H1 (cell line): Measurements from ENCODE around the gene NUMB. TPM values are rescaled to one million over a fixed set of nuclear protein-coding genes. Genes with fewer than 3 reads are reported as not detected.

Experiments
- CTCF ChIA-PET: fragments of 300-600 bp; sonication (Branson Sonifier 250); formaldehyde crosslinking; loops from one replicate; lab custom pipeline; 2021; ENCODE audit not compliant: partially characterized antibody; lab: Charles Lee
- POLR2A ChIA-PET: fragments of 300-600 bp; sonication (Branson Sonifier 250); formaldehyde crosslinking; loops from one replicate; lab custom pipeline; 2021; ENCODE audit warnings: inconsistent platforms; ENCODE audit not compliant: partially characterized antibody; lab: Charles Lee
- DNase-seq, 2 experiments: peaks; one replicate each; pipeline versions ENCODE4 v3.0.0 to v3.0.0-alpha.2; 2010 to 2022; ENCODE audit warnings: low spot score in 2 of 2, low read depth in 1 of 2, mixed read lengths in 1 of 2
- FAIRE-seq: peaks from 2 replicates; lab custom pipeline; 2011; peaks lifted over from hg19 to GRCh38; lab: Jason Lieb, UNC
- H2AFZ ChIP-seq: 2 replicates; pipeline ENCODE4 v1.8.1; 2012; ENCODE audit warnings: low read length, inconsistent platforms
- H2AK5ac ChIP-seq: 2 replicates; pipeline ENCODE4 v1.6.1; 2013; ENCODE audit warnings: low read depth, low read length
- H2BK120ac ChIP-seq: replicated peaks from 2 replicates; pipeline ENCODE3; 2013; ENCODE audit warnings: low read depth, low read length, inconsistent platforms
- H2BK12ac ChIP-seq: 2 replicates; pipeline ENCODE4 v1.6.1; 2013; ENCODE audit warnings: low read depth, low read length
- H2BK15ac ChIP-seq: 2 replicates; pipeline ENCODE4 v1.6.1; 2013; ENCODE audit warnings: low read length
- H2BK20ac ChIP-seq: 2 replicates; pipeline ENCODE4 v1.6.1; 2013; ENCODE audit warnings: low read length
- H2BK5ac ChIP-seq: 2 replicates; pipeline ENCODE4 v1.6.1; 2013; ENCODE audit warnings: low read depth, low read length
- H3K14ac ChIP-seq: 2 replicates; pipeline ENCODE4 v1.6.1; 2013; ENCODE audit warnings: inconsistent platforms; ENCODE audit not compliant: insufficient read length
- H3K18ac ChIP-seq: 2 replicates; pipeline ENCODE4 v1.6.1; 2013; ENCODE audit warnings: low read length; ENCODE audit errors: extremely low read depth
- H3K23ac ChIP-seq: 2 replicates; pipeline ENCODE4 v1.6.1; 2013; ENCODE audit warnings: inconsistent platforms; ENCODE audit not compliant: insufficient read length
- H3K23me2 ChIP-seq: 2 replicates; pipeline ENCODE4 v1.6.1; 2013; ENCODE audit warnings: low read depth, low read length
- H3K27ac ChIP-seq: 2 replicates; pipeline ENCODE4 v1.6.1; 2011; ENCODE audit warnings: low read depth, low read length, inconsistent platforms
- H3K27me3 ChIP-seq, 4 experiments: replicated peaks in 1 of 4; 1 replicate in 1 of 4; 2 replicates in 3 of 4; pipeline versions ENCODE4 v1.6.1 to v1.8.1; 2011 to 2013; ENCODE audit warnings: low read length in 3 of 4, mild to moderate bottlenecking in 3 of 4, inconsistent platforms in 2 of 4, mixed read lengths in 2 of 4, moderate library complexity in 1 of 4; ENCODE audit not compliant: control insufficient read depth in 3 of 4, insufficient read depth in 3 of 4; ENCODE audit errors: extremely low read depth in 1 of 4
- H3K36me3 ChIP-seq, 4 experiments: 2 replicates each; pipeline versions ENCODE4 v1.6.1 to v1.8.1; 2011 to 2013; ENCODE audit warnings: mild to moderate bottlenecking in 4 of 4, low read length in 3 of 4, moderate library complexity in 2 of 4, control low read depth in 1 of 4, inconsistent platforms in 1 of 4; ENCODE audit not compliant: insufficient read depth in 4 of 4, control insufficient read depth in 2 of 4
- H3K4ac ChIP-seq: replicated peaks from 2 replicates; pipeline ENCODE3; 2013; ENCODE audit warnings: low read length, low read depth, mixed read lengths, inconsistent platforms; ENCODE audit not compliant: insufficient read length
- H3K4me1 ChIP-seq, 4 experiments: replicated peaks in 1 of 4; 1 replicate in 1 of 4; 2 replicates in 3 of 4; pipeline versions ENCODE4 v1.6.1 to v1.8.1; 2011 to 2013; ENCODE audit warnings: low read length in 3 of 4, inconsistent platforms in 2 of 4, mixed read lengths in 1 of 4; ENCODE audit not compliant: insufficient read depth in 4 of 4, control insufficient read depth in 3 of 4
- H3K4me2 ChIP-seq, 2 experiments: 2 replicates each; pipeline versions ENCODE4 v1.6.1 to v1.8.1; 2011 to 2013; ENCODE audit warnings: low read depth in 2 of 2, low read length in 2 of 2, control low read depth in 1 of 2, inconsistent platforms in 1 of 2, mild to moderate bottlenecking in 1 of 2; ENCODE audit not compliant: insufficient read depth in 1 of 2
- H3K4me3 ChIP-seq, 4 experiments: fragments of 200-600, 300-600 bp in 1 of 4; sonication (generic), shearing (Covaris generic), sonication (Bioruptor Twin) in 1 of 4; 2 replicates each; pipeline versions ENCODE4 v1.5.1 to v1.8.1; 2011 to 2016; ENCODE audit warnings: low read length in 4 of 4, low read depth in 3 of 4, control low read depth in 2 of 4, inconsistent platforms in 2 of 4, mild to moderate bottlenecking in 2 of 4, mixed read lengths in 1 of 4, moderate library complexity in 1 of 4; ENCODE audit not compliant: insufficient read depth in 2 of 4; ENCODE audit errors: extremely low read depth in 1 of 4
- H3K56ac ChIP-seq: replicated peaks from 2 replicates; pipeline ENCODE3; 2013; ENCODE audit warnings: low read depth, mild to moderate bottlenecking, mixed read lengths, low read length, inconsistent platforms; ENCODE audit not compliant: insufficient read length
- H3K79me1 ChIP-seq: 2 replicates; pipeline ENCODE4 v1.6.1; 2013; ENCODE audit warnings: low read depth, low read length, control low read depth
- H3K79me2 ChIP-seq, 2 experiments: 2 replicates each; pipeline versions ENCODE4 v1.6.1 to v1.8.1; 2012 to 2013; ENCODE audit warnings: low read length in 2 of 2, mild to moderate bottlenecking in 2 of 2, inconsistent platforms in 1 of 2; ENCODE audit not compliant: insufficient read depth in 2 of 2, control insufficient read depth in 1 of 2
- H3K9ac ChIP-seq, 4 experiments: replicated peaks in 1 of 4; 1 replicate in 1 of 4; 2 replicates in 3 of 4; pipeline versions ENCODE4 v1.6.1 to v1.8.1; 2011 to 2013; ENCODE audit warnings: low read depth in 3 of 4, low read length in 3 of 4, control low read depth in 2 of 4, mild to moderate bottlenecking in 2 of 4, moderate library complexity in 2 of 4, inconsistent platforms in 1 of 4; ENCODE audit errors: extremely low read depth in 1 of 4
- H3K9me3 ChIP-seq, 2 experiments: 2 replicates each; pipeline versions ENCODE4 v1.6.1 to v1.8.1; 2012 to 2013; ENCODE audit warnings: mild to moderate bottlenecking in 2 of 2, moderate library complexity in 2 of 2, control low read depth in 1 of 2, inconsistent platforms in 1 of 2, low read depth in 1 of 2, low read length in 1 of 2, mixed read lengths in 1 of 2; ENCODE audit not compliant: insufficient read depth in 2 of 2
- H4K20me1 ChIP-seq, 2 experiments: replicated peaks in 1 of 2; 2 replicates each; pipeline versions ENCODE3 to v1.8.1; 2011 to 2013; ENCODE audit warnings: inconsistent platforms in 2 of 2, low read length in 2 of 2, mild to moderate bottlenecking in 1 of 2; ENCODE audit not compliant: insufficient read depth in 2 of 2, control insufficient read depth in 1 of 2
- H4K5ac ChIP-seq: 2 replicates; pipeline ENCODE4 v1.6.1; 2013; ENCODE audit warnings: low read length, low read depth, mixed read lengths, inconsistent platforms; ENCODE audit not compliant: insufficient read length
- H4K8ac ChIP-seq: 2 replicates; pipeline ENCODE4 v1.8.0; 2013; ENCODE audit warnings: mild to moderate bottlenecking, moderate library complexity, low read length, inconsistent platforms; ENCODE audit not compliant: insufficient read depth; ENCODE audit errors: extremely low read depth
- H4K91ac ChIP-seq: replicated peaks from 2 replicates; pipeline ENCODE3; 2013; ENCODE audit warnings: low read length, mixed read lengths, inconsistent platforms; ENCODE audit not compliant: insufficient read length
- CBX5 ChIP-seq: fragments of 300-800, 300-1000 bp; sonication (generic); IDR thresholded peaks from 2 replicates; pipeline ENCODE4 v1.7.1; 2016; ENCODE audit warnings: antibody characterized with exemption, low read length, low read depth
- CTBP2 ChIP-seq: IDR thresholded peaks from 2 replicates; pipeline ENCODE4 v1.7.0; 2011; ENCODE audit warnings: borderline replicate concordance, mild to moderate bottlenecking, moderate library complexity, mixed read lengths, low read length; ENCODE audit not compliant: insufficient read depth, insufficient read length
- EZH2 ChIP-seq: fragments of 200-600 bp; sonication (generic); IDR thresholded peaks from 2 replicates; pipeline ENCODE4 v1.7.1; 2012; ENCODE audit warnings: low read depth, mild to moderate bottlenecking, moderate library complexity, low read length, inconsistent platforms; ENCODE audit not compliant: severe bottlenecking
- GABPA ChIP-seq: IDR thresholded peaks from 2 replicates; pipeline ENCODE4 v1.6.1; 2011; ENCODE audit warnings: mild to moderate bottlenecking, low read length, moderate library complexity, borderline replicate concordance; ENCODE audit not compliant: insufficient read depth
- JUN ChIP-seq: IDR thresholded peaks from 2 replicates; pipeline ENCODE4 v1.6.1; 2011; ENCODE audit warnings: low read depth, mild to moderate bottlenecking, improper control_type of control experiment, low read length
- MAFK ChIP-seq: IDR thresholded peaks from 2 replicates; pipeline ENCODE4 v1.6.1; 2012; ENCODE audit warnings: low read depth, mild to moderate bottlenecking, improper control_type of control experiment, low read length
- NANOG ChIP-seq: IDR thresholded peaks from 2 replicates; pipeline ENCODE4 v1.6.1; 2011; ENCODE audit warnings: low read length, low read depth, mild to moderate bottlenecking, inconsistent platforms; ENCODE audit not compliant: insufficient read depth, poor library complexity, severe bottlenecking
- PHF8 ChIP-seq: fragments of 200-600 bp; sonication (generic); conservative IDR thresholded peaks from 2 replicates; pipeline ENCODE4 v1.7.1; 2012; ENCODE audit warnings: low read depth, mild to moderate bottlenecking, inconsistent platforms, low read length, moderate library complexity
- TAF1 ChIP-seq: IDR thresholded peaks from 2 replicates; pipeline ENCODE4 v1.6.1; 2011; ENCODE audit warnings: mild to moderate bottlenecking, low read depth, low read length
- TBP ChIP-seq: IDR thresholded peaks from 2 replicates; pipeline ENCODE4 v1.6.1; 2011; ENCODE audit warnings: low read depth, low read length, improper control_type of control experiment
- WGBS, 2 experiments: shearing (Covaris generic) in 1 of 2; methylation state at CpG; one replicate each; pipeline versions ENCODE4 v1.1.6 to v1.1.7; 2013 to 2015; ENCODE audit warnings: low lambda C conversion rate in 2 of 2, mixed read lengths in 2 of 2, inconsistent platforms in 1 of 2, low coverage in 1 of 2, missing lambda C conversion rate in 1 of 2; ENCODE audit not compliant: insufficient replicate concordance in 2 of 2, insufficient coverage in 1 of 2, insufficient read length in 1 of 2; ENCODE audit errors: extremely low coverage in 1 of 2, missing lambda C conversion rate in 1 of 2; 5-methylcytosine and 5-hydroxymethylcytosine counted together
- polyA plus RNA-seq, 7 experiments: library from polyadenylated mRNA; depleted of rRNA in 3 of 7; stranded (reverse) in 5 of 7; unstranded in 2 of 7; fragments of >200 nt in 5 of 7; fragments of 200-250 nt in 2 of 7; gene quantifications; 1 replicate in 5 of 7; 2 replicates in 1 of 7; 4 replicates in 1 of 7; pipeline versions ENCODE4 v1.2.1 to v1.2.3, GENCODE V29; 2011 to 2013; ENCODE audit warnings: missing spikeins in 2 of 7, mixed read lengths in 2 of 7
- total RNA-seq: library from RNA; stranded (reverse); fragmentation: NEBNext Ultra II Directional; extraction: Animal tissue kit (Norgen Biotek cat#: 25700); gene quantifications from 2 replicates; pipeline ENCODE4 v1.2.1, GENCODE V29; 2021

Gene NUMB
- total and polyA plus RNA-seq, 2 of the 8 experiments (the other 6 are each of a cell fraction or from before 2014, with no cell fraction given) = 54.3 to 78.1 TPM

GRCh38 chr14:73261075-73261474, 197.3 kb downstream of the NUMB start:
- no peak overlapping the region for H4K91ac ChIP-seq
- WGBS, 2 experiments = 84% methylated on average over 6 of the region's 6 CpGs; no CpG with 5 or more reads in 1 of the 2 experiments
- H3K4me2 ChIP-seq = no peak overlapping the region
- FAIRE-seq (no peak), DNase-seq (no peak)
- no peak overlapping the region for H3K4ac ChIP-seq
- H3K4me3 ChIP-seq = no peak overlapping the region
- no peaks in the 10 kb centered on the region for H3K27me3 ChIP-seq
- H3K14ac ChIP-seq = no peak overlapping the region
- H2AK5ac ChIP-seq = no peak overlapping the region
- peaks cover 0 to 26% (median 9%) of the 10 kb centered on the region in 4 experiments; a peak in 4 of 8 replicates for H3K36me3 ChIP-seq
- H2BK120ac ChIP-seq = no peak overlapping the region
- no peak overlapping the region for H2BK12ac ChIP-seq
- H3K4me1 ChIP-seq = no peaks in the 10 kb centered on the region; a peak in 1 of 7 replicates
- no peak overlapping the region for H2BK15ac ChIP-seq
- no peak overlapping the region for H4K8ac ChIP-seq
- no peaks in the 10 kb centered on the region for H3K79me2 ChIP-seq
- H4K5ac ChIP-seq = no peak overlapping the region
- no peak overlapping the region for H3K27ac ChIP-seq
- no peak overlapping the region for H3K18ac ChIP-seq
- H3K23ac ChIP-seq = no peak overlapping the region
- H3K9me3 ChIP-seq = no peaks in the 10 kb centered on the region
- H3K9ac ChIP-seq = no peak overlapping the region
- H2AFZ ChIP-seq = no peak overlapping the region
- no peak overlapping the region for H2BK20ac ChIP-seq
- no peaks in the 10 kb centered on the region for H3K23me2 ChIP-seq
- POLR2A ChIA-PET = interaction anchor here (1.6 kb wide), 1 partner anchor 11 kb away, joined by 4 read pairs; no protein-coding TSS in a partner anchor
- H4K20me1 ChIP-seq = peaks cover 0 to 4% of the 10 kb centered on the region in 2 experiments
- H2BK5ac ChIP-seq = no peak overlapping the region
- CTCF ChIA-PET = interaction anchor here (2.3 kb wide), 1 partner anchor 30 kb away, joined by 15 read pairs; no protein-coding TSS in a partner anchor
- TF ChIP-seq TAF1 = no peak
- TF ChIP-seq NANOG = no peak
- TF ChIP-seq CTBP2 = no peak
- TF ChIP-seq JUN = no peak
- TF ChIP-seq MAFK = no peak
- no peak for TF ChIP-seq GABPA
- no peak for TF ChIP-seq TBP
- TF ChIP-seq EZH2 = no peak
- no peak for TF ChIP-seq CBX5
- no peak for TF ChIP-seq PHF8
- H3K79me1 ChIP-seq = no peaks in the 10 kb centered on the region
- H3K56ac ChIP-seq = no peak overlapping the region
